A549 (cell line): ENCODE results near the gene KCTD11. TPM values are rescaled to one million over a fixed set of nuclear protein-coding genes. Genes with fewer than 3 reads are reported as not detected.
A peak's percentile ranks its signal among the peaks of the same experiment; 100 is the strongest.

Source experiments
- ATAC-seq, 2 experiments: fragments of 200-7000 bp in 1 of 2; fragments of >200 bp in 1 of 2; cut with Nextera tagmentation in 1 of 2; cut with Tn5 transposase in 1 of 2; 3 replicates each; pipeline versions ENCODE4 v1.8.0 to v1.9.1; 2018 to 2020; ENCODE audit warnings: mild to moderate bottlenecking in 1 of 2, moderate library complexity in 1 of 2
- CTCF ChIA-PET: fragments of 300-600 bp; sonication (Branson Sonifier 250); formaldehyde crosslinking; extraction: SDS; loops from one replicate; lab custom pipeline; 2021; ENCODE audit warnings: antibody characterized with exemption, inconsistent platforms; lab: Yijun Ruan, JAX
- POLR2A ChIA-PET: fragments of 350-600 bp; formaldehyde crosslinking; extraction: SDS; loops from one replicate; lab custom pipeline; 2021; ENCODE audit warnings: antibody characterized with exemption, inconsistent platforms; lab: Yijun Ruan, JAX
- DNase-seq, 2 experiments: peaks; one replicate each; pipeline versions ENCODE4 v3.0.0 to v3.0.0-alpha.2; 2011 to 2016; ENCODE audit warnings: low read depth in 1 of 2, low spot score in 1 of 2
- FAIRE-seq: peaks from 2 replicates; lab custom pipeline; 2011; peaks lifted over from hg19 to GRCh38; lab: Jason Lieb, UNC
- H3K27ac ChIP-seq, 2 experiments: fragments of >200 bp; sonication (Bioruptor Twin); formaldehyde crosslinking; 3 replicates each; pipeline ENCODE4 v1.5.1; 2016 to 2017
- H3K4me1 ChIP-seq: fragments of >200 bp; sonication (Bioruptor Twin); formaldehyde crosslinking; 3 replicates; pipeline ENCODE4 v1.6.1; 2016
- H3K4me2 ChIP-seq: fragments of >200 bp; sonication (Bioruptor Twin); formaldehyde crosslinking; 3 replicates; pipeline ENCODE4 v1.6.1; 2016
- H3K4me3 ChIP-seq: fragments of >200 bp; sonication (Bioruptor Twin); formaldehyde crosslinking; 3 replicates; pipeline ENCODE4 v1.5.1; 2016
- H3K9me3 ChIP-seq: fragments of >200 bp; sonication (Bioruptor Twin); formaldehyde crosslinking; 3 replicates; pipeline ENCODE4 v1.6.1; 2016
- BHLHE40 ChIP-seq: IDR thresholded peaks from 2 replicates; pipeline ENCODE4 v1.6.1; 2012; ENCODE audit warnings: low read depth, low read length, inconsistent platforms
- CBX2 ChIP-seq: fragments of 200-600 bp; sonication (generic); IDR thresholded peaks from 2 replicates; pipeline ENCODE4 v1.6.1; 2016; ENCODE audit warnings: low read depth, mild to moderate bottlenecking, borderline replicate concordance
- CBX8 ChIP-seq: fragments of 200-600 bp; sonication (generic); IDR thresholded peaks from 2 replicates; pipeline ENCODE4 v1.6.1; 2016
- CEBPB ChIP-seq, 2 experiments: fragments of >200 bp in 1 of 2; sonication (Bioruptor Twin) in 1 of 2; formaldehyde crosslinking in 1 of 2; IDR thresholded peaks; 2 replicates each; pipeline ENCODE4 v1.6.1; 2012 to 2016
- CHD2 ChIP-seq: fragments of 150-350 bp; IDR thresholded peaks from 2 replicates; pipeline ENCODE4 v1.6.1; 2014; ENCODE audit warnings: low read length; ENCODE audit not compliant: partially characterized antibody
- EHMT2 ChIP-seq: fragments of 200-600 bp; sonication (generic); IDR thresholded peaks from 2 replicates; pipeline ENCODE4 v1.6.1; 2016; ENCODE audit warnings: antibody characterized with exemption, low read depth, mild to moderate bottlenecking, moderate library complexity
- ESRRA ChIP-seq: fragments of 150-350 bp; IDR thresholded peaks from 2 replicates; pipeline ENCODE4 v1.6.1; 2014; ENCODE audit warnings: mild to moderate bottlenecking, low read length, borderline replicate concordance
- GATA3 ChIP-seq: IDR thresholded peaks from 2 replicates; pipeline ENCODE4 v1.6.1; 2012; ENCODE audit warnings: borderline replicate concordance
- HDAC2 ChIP-seq: fragments of 200-600 bp; sonication (generic); IDR thresholded peaks from 2 replicates; pipeline ENCODE4 v1.6.1; 2016
- HOXB13 ChIP-seq: fragments of 250-450 bp; sonication (Bioruptor Pico); IDR thresholded peaks from 2 replicates; pipeline ENCODE4 v1.5.0; 2020; ENCODE audit warnings: low read depth, mild to moderate bottlenecking, moderate library complexity
- HOXB5 ChIP-seq: fragments of 250-450 bp; sonication (Bioruptor Pico); IDR thresholded peaks from 2 replicates; pipeline ENCODE4 v1.5.0; 2020; ENCODE audit warnings: mild to moderate bottlenecking, moderate library complexity
- JUN ChIP-seq, 2 experiments: fragments of >200 bp; sonication (Bioruptor Twin); formaldehyde crosslinking; IDR thresholded peaks; 2 replicates in 1 of 2; 3 replicates in 1 of 2; pipeline ENCODE4 v1.6.1; 2016 to 2017
- KDM1A ChIP-seq: fragments of 200-600 bp; sonication (generic); IDR thresholded peaks from 2 replicates; pipeline ENCODE4 v1.6.1; 2016; ENCODE audit warnings: low read depth, mild to moderate bottlenecking
- KDM5A ChIP-seq: fragments of 200-600 bp; sonication (generic); IDR thresholded peaks from 2 replicates; pipeline ENCODE4 v1.6.1; 2016; ENCODE audit warnings: antibody characterized with exemption, mild to moderate bottlenecking
- MAFK ChIP-seq: fragments of 450-650 bp; IDR thresholded peaks from 2 replicates; pipeline ENCODE4 v1.6.1; 2014; ENCODE audit not compliant: partially characterized antibody
- MAZ ChIP-seq: fragments of 150-350 bp; IDR thresholded peaks from 2 replicates; pipeline ENCODE4 v1.6.1; 2014; ENCODE audit warnings: antibody characterized with exemption, low read depth, low read length, borderline replicate concordance
- MYC ChIP-seq: IDR thresholded peaks from 2 replicates; pipeline ENCODE4 v1.6.1; 2012; ENCODE audit warnings: mild to moderate bottlenecking, inconsistent platforms, low read length, improper control_type of control experiment, borderline replicate concordance
- NFE2L2 ChIP-seq: fragments of 150-350 bp; conservative IDR thresholded peaks from 2 replicates; pipeline ENCODE4 v1.6.1; 2014; ENCODE audit warnings: low read length
- NPAS2 ChIP-seq: fragments of 250-450 bp; sonication (Bioruptor Pico); IDR thresholded peaks from 2 replicates; pipeline ENCODE4 v1.8.0; 2022; ENCODE audit warnings: mild to moderate bottlenecking, moderate library complexity, borderline replicate concordance
- NR3C1 ChIP-seq: fragments of >200 bp; sonication (Bioruptor Twin); formaldehyde crosslinking; IDR thresholded peaks from 3 replicates; pipeline ENCODE4 v1.6.1; 2017
- PHF8 ChIP-seq: fragments of 200-600 bp; sonication (generic); IDR thresholded peaks from 2 replicates; pipeline ENCODE4 v1.6.1; 2016; ENCODE audit warnings: low read depth, mild to moderate bottlenecking, antibody characterized with exemption, moderate library complexity, borderline replicate concordance
- POLR2A ChIP-seq: IDR thresholded peaks from 2 replicates; pipeline ENCODE4 v1.6.1; 2012; ENCODE audit warnings: mild to moderate bottlenecking, low read length
- POLR2AphosphoS2 ChIP-seq: conservative IDR thresholded peaks from 2 replicates; pipeline ENCODE4 v1.6.1; 2012; ENCODE audit warnings: low read length, improper control_type of control experiment, inconsistent platforms
- RCOR1 ChIP-seq: fragments of 150-350 bp; IDR thresholded peaks from 2 replicates; pipeline ENCODE4 v1.6.1; 2014; ENCODE audit warnings: antibody characterized with exemption, low read length, low read depth
- RFX5 ChIP-seq: fragments of 450-650 bp; IDR thresholded peaks from 2 replicates; pipeline ENCODE4 v1.7.1; 2014; ENCODE audit warnings: antibody characterized with exemption, mild to moderate bottlenecking, moderate library complexity
- SMC3 ChIP-seq: fragments of >200 bp; sonication (Bioruptor Twin); formaldehyde crosslinking; IDR thresholded peaks from 3 replicates; pipeline ENCODE4 v1.6.1; 2018; ENCODE audit warnings: inconsistent platforms
- TFCP2L1 ChIP-seq: fragments of 250-450 bp; sonication (Bioruptor Pico); IDR thresholded peaks from 2 replicates; pipeline ENCODE4 v1.5.0; 2021; ENCODE audit warnings: mild to moderate bottlenecking
- TP53 ChIP-seq: fragments of 250-450 bp; sonication (Bioruptor Pico); IDR thresholded peaks from 2 replicates; pipeline ENCODE4 v1.5.0; 2021; ENCODE audit warnings: mild to moderate bottlenecking, moderate library complexity
- ZFP36 ChIP-seq: fragments of 450-650 bp; IDR thresholded peaks from 2 replicates; pipeline ENCODE4 v1.6.1; 2014; ENCODE audit warnings: borderline replicate concordance; ENCODE audit not compliant: partially characterized antibody
- ZSCAN20 ChIP-seq: fragments of 250-450 bp; sonication (Bioruptor Pico); IDR thresholded peaks from 2 replicates; pipeline ENCODE4 v1.8.0; 2022; ENCODE audit warnings: mild to moderate bottlenecking, moderate library complexity
- WGBS: methylation state at CpG from one replicate; pipeline ENCODE4 v1.1.6; 2017; ENCODE audit errors: missing lambda C conversion rate; 5-methylcytosine and 5-hydroxymethylcytosine counted together
- polyA plus RNA-seq, 4 experiments: library from polyadenylated mRNA; depleted of rRNA in 3 of 4; stranded (reverse); fragments of >200 nt; fragmentation: RNase III in 1 of 4; extraction: RNeasy Plus Mini Kit Qiagen cat#74134 plus additional on column Dnase treatment in 1 of 4; gene quantifications; 2 replicates in 3 of 4; 3 replicates in 1 of 4; pipeline ENCODE4 v1.2.3, GENCODE V29; 2011 to 2017
- TF ChIP-seq, protein P1 (sequence below): fragments of 450-650 bp; IDR thresholded peaks from 2 replicates; pipeline ENCODE4 v1.6.1; 2014; ENCODE audit warnings: antibody characterized with exemption
- TF ChIP-seq, protein P2 (sequence below): fragments of >200 bp; sonication (Bioruptor Twin); formaldehyde crosslinking; IDR thresholded peaks from 3 replicates; pipeline ENCODE4 v1.6.1; 2016
- TF ChIP-seq, protein P3 (sequence below): IDR thresholded peaks from 2 replicates; pipeline ENCODE4 v1.6.1; 2012
- TF ChIP-seq, protein P4 (sequence below): fragments of 200-600 bp; sonication (generic); IDR thresholded peaks from 2 replicates; pipeline ENCODE4 v1.6.1; 2016; ENCODE audit warnings: antibody characterized with exemption, mild to moderate bottlenecking, moderate library complexity
- TF ChIP-seq, protein P5 (sequence below): fragments of 150-350 bp; IDR thresholded peaks from 2 replicates; pipeline ENCODE4 v1.6.1; 2014; ENCODE audit warnings: low read depth, mild to moderate bottlenecking, low read length

KCTD11 gene
- polyA plus RNA-seq, 2 of the 4 experiments (the other 2 are of a cell fraction): 6.1 to 10.3 TPM

DNA sequence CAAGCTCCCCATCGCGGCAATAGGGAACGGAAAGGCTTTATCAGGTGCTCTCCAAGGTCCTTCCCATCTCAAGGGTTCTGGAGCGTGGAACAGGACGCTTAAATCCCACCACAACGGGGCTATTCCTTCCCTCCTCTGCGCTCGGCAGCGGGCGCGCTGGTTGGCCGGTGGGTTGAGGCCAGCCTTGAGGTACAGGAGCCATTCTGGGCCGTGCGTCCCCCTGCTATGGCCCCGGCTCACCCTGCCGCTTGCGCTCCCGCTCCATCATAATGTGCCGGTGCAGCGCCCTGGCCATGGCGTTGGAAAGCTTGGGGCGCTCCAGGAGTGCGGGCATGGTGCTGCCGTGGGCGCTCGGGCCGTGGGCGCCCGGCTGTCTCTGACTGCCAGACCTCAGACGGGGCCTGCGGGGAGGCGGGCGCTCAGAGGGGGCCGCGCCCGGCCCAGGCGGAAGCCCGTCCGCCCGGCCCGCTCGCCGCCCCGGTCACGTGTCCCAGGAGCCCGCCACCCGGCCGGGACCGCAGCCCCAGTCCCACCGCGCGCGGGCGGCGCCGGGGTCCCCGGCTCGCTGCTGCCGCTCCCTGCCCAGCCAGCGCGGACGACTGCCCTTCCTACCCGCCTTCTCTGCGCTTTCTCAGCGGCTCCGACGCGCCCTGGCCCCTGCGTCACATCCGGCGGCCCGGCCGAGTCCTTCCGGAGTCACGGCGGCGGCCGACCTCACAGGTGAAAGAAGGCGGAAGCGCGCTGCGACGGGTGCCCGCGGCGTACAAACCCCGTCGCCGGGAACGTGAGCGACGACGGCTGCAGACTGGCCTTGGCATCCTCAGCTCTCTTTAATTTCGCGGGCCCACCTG, 37.0 kb upstream of the KCTD11 start, which contains the start of gene GPS2:
Gene GPS2 (minus strand): TSS at position 642 of the 851 bp plus-strand sequence. CDS start 308 bp downstream, at position 334.
- under 1% methylated on average over 58 of the region's 95 CpGs for WGBS
- peak; percentile 93 to 95 for DNase-seq
- ATAC-seq: peak; percentile 77 to 82
- no peaks in the 10 kb centered on the region for H3K9me3 ChIP-seq
- peak within 1 kb of the TSS; percentile 90 for H3K4me2 ChIP-seq
- CTCF ChIA-PET: interaction anchor here (0.8 to 6.1 kb wide), 8 partner anchors 8 to 245 kb away, joined by 3 to 58 read pairs (median 5); no protein-coding TSS in a partner anchor
- POLR2A ChIA-PET: interaction anchor here (0.5 to 4.0 kb wide), 4 partner anchors 15 to 404 kb away, joined by 3 to 22 read pairs (median 7); partner anchors contain the start of genes ACAP1 and NEURL4
- no peak for FAIRE-seq
- peak within 1 kb of the TSS; percentile 88 to 95 for H3K27ac ChIP-seq
- peak within 1 kb of the TSS; percentile 75 for H3K4me3 ChIP-seq
- peaks cover 47% of the 10 kb centered on the region for H3K4me1 ChIP-seq
- TF ChIP-seq CBX2 (no peak), HDAC2 (no peak), MAFK (no peak), ZSCAN20 (CRISPR knock-in tag) (no peak), PHF8 (peak; percentile 45; the same call in 1 of the 2 replicates), POLR2A (peak; percentile 82), RFX5 (no peak), NPAS2 (CRISPR knock-in tag) (peak; percentile 54; the same call in 1 of the 2 replicates), BHLHE40 (peak; percentile 64; the same call in 1 of the 2 replicates), NFE2L2 (no peak), CHD2 (peak; percentile 48), JUN (IDR thresholded peaks at IDR 0.05) (peak; percentile 94 to 98), POLR2AphosphoS2 (peak; percentile 87; the same call in 1 of the 2 replicates), CEBPB (IDR thresholded peaks at IDR 0.05) (no peak), ESRRA (0 out of 2 replicates have a peak, but pooled peaks have one; percentile 31), MAZ (no peak), KDM5A (no peak), KDM1A (no peak), HOXB5 (CRISPR knock-in tag) (peak; percentile 51; the same call in 1 of the 2 replicates), TFCP2L1 (peak; percentile 89), GATA3 (no peak; the same call in 1 of the 2 replicates), CBX8 (no peak), NR3C1 (no peak), ZFP36 (no peak), TP53 (peak; percentile 83; the same call in 1 of the 2 replicates), RCOR1 (no peak), SMC3 (0 out of 3 replicates have a peak, but pooled peaks have one; percentile 20), MYC (peak; percentile 59; the same call in 1 of the 2 replicates), HOXB13 (CRISPR knock-in tag) (no peak), EHMT2 (no peak)
- TF ChIP-seq, protein P1, sequence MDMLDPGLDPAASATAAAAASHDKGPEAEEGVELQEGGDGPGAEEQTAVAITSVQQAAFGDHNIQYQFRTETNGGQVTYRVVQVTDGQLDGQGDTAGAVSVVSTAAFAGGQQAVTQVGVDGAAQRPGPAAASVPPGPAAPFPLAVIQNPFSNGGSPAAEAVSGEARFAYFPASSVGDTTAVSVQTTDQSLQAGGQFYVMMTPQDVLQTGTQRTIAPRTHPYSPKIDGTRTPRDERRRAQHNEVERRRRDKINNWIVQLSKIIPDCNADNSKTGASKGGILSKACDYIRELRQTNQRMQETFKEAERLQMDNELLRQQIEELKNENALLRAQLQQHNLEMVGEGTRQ: no peak
- TF ChIP-seq, protein P2, sequence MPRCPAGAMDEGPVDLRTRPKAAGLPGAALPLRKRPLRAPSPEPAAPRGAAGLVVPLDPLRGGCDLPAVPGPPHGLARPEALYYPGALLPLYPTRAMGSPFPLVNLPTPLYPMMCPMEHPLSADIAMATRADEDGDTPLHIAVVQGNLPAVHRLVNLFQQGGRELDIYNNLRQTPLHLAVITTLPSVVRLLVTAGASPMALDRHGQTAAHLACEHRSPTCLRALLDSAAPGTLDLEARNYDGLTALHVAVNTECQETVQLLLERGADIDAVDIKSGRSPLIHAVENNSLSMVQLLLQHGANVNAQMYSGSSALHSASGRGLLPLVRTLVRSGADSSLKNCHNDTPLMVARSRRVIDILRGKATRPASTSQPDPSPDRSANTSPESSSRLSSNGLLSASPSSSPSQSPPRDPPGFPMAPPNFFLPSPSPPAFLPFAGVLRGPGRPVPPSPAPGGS: peak; percentile 90
- TF ChIP-seq, protein P3, sequence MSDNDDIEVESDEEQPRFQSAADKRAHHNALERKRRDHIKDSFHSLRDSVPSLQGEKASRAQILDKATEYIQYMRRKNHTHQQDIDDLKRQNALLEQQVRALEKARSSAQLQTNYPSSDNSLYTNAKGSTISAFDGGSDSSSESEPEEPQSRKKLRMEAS: peak; percentile 93
- TF ChIP-seq, protein P4, sequence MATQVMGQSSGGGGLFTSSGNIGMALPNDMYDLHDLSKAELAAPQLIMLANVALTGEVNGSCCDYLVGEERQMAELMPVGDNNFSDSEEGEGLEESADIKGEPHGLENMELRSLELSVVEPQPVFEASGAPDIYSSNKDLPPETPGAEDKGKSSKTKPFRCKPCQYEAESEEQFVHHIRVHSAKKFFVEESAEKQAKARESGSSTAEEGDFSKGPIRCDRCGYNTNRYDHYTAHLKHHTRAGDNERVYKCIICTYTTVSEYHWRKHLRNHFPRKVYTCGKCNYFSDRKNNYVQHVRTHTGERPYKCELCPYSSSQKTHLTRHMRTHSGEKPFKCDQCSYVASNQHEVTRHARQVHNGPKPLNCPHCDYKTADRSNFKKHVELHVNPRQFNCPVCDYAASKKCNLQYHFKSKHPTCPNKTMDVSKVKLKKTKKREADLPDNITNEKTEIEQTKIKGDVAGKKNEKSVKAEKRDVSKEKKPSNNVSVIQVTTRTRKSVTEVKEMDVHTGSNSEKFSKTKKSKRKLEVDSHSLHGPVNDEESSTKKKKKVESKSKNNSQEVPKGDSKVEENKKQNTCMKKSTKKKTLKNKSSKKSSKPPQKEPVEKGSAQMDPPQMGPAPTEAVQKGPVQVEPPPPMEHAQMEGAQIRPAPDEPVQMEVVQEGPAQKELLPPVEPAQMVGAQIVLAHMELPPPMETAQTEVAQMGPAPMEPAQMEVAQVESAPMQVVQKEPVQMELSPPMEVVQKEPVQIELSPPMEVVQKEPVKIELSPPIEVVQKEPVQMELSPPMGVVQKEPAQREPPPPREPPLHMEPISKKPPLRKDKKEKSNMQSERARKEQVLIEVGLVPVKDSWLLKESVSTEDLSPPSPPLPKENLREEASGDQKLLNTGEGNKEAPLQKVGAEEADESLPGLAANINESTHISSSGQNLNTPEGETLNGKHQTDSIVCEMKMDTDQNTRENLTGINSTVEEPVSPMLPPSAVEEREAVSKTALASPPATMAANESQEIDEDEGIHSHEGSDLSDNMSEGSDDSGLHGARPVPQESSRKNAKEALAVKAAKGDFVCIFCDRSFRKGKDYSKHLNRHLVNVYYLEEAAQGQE: peak; percentile 90
- TF ChIP-seq, protein P5, sequence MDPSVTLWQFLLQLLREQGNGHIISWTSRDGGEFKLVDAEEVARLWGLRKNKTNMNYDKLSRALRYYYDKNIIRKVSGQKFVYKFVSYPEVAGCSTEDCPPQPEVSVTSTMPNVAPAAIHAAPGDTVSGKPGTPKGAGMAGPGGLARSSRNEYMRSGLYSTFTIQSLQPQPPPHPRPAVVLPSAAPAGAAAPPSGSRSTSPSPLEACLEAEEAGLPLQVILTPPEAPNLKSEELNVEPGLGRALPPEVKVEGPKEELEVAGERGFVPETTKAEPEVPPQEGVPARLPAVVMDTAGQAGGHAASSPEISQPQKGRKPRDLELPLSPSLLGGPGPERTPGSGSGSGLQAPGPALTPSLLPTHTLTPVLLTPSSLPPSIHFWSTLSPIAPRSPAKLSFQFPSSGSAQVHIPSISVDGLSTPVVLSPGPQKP: no peak
